DLD1 (cell line): Measurements from ENCODE around the gene CTPS1.

ENCODE experiments used
- in situ Hi-C: cut with HindIII; loops from 2 replicates; pipeline ENCODE4 v1.10.0; 2017; ENCODE audit warnings: low sequenced_read_pairs

Gene CTPS1

GRCh38 chr1:41056907-41057306 lies 77.4 kb downstream of the CTPS1 start:
- in situ Hi-C loops, result no loop called here
